Left colon (tissue), 2 donors: ENCODE data around the gene CELF5. TPM values are rescaled to one million over a fixed set of nuclear protein-coding genes. Genes with fewer than 3 reads are reported as not detected.
A peak's percentile ranks its signal among the peaks of the same experiment; 100 is the strongest.
"Not testable (repeated sequence)": the region's sequence is repeated elsewhere in the genome, so short reads cannot be mapped to it uniquely, and the experiment has no call there.

Experiments
- ATAC-seq: fragments of 200-7000 bp; cut with Tn5 transposase; one replicate; pipeline ENCODE4 v1.9.1; 2020; ENCODE audit warnings: mild to moderate bottlenecking, moderate library complexity
- DNase-seq, 2 donors: peaks; one replicate each; pipeline ENCODE4 v3.0.0-alpha.2; 2020
- intact Hi-C, 2 donors: fragments of 100-400 bp; cut with DNase I in 1 of 2; cut with micrococcal nuclease in 1 of 2; formaldehyde crosslinking; loops; one replicate each; pipeline versions ENCODE4 v1.11.2 to v1.14.0; 2022; cut with DNase I, micrococcal nuclease
- total RNA-seq, 2 donors: library from RNA; stranded (reverse); fragmentation: NEBNext Ultra II Directional; extraction: Animal tissue kit (Norgen Biotek cat#: 25700); gene quantifications; one replicate each; pipeline ENCODE4 v1.2.1, GENCODE V29; 2021
- donor health status: DM: no; HTN: no; CAD: no.
- donor health status: DM: yes; HTN: yes; CAD: no.

The CELF5 gene
- total RNA-seq, 2 donors from 2014 or later, result 0.67 to 1.2 TPM

DNA sequence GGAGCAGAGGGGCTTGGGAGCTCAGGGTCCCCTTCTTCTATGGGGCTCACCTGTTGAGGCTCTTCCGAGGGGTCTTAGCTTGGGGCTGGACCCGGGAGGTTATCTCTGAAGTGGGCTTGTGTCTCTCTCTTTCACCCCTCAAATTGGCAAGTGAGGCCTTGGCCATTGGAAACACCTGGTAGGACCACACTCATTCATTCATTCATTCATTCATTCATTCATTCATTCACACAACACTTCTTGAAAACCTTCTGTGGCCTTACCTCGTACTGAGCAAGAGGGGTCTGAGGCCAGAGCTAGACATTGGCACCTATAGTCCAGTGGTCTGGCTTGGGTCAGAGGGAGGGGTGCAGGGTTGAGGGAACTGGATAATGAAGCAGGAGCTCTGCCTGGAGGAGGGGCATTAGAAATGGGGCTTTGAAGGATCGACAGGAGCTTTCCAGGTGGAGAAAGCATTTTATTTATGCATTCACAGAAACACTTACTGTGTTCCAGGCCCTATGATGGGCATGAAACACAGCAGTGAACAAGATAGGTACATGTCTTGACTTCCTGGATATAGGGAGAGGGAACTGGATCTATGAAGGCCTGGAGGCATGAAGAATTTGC, 5.5 kb downstream of the CELF5 start:
- DNase-seq (no peak), ATAC-seq (no peak)
- intact Hi-C loops, result no loop called here

DNA sequence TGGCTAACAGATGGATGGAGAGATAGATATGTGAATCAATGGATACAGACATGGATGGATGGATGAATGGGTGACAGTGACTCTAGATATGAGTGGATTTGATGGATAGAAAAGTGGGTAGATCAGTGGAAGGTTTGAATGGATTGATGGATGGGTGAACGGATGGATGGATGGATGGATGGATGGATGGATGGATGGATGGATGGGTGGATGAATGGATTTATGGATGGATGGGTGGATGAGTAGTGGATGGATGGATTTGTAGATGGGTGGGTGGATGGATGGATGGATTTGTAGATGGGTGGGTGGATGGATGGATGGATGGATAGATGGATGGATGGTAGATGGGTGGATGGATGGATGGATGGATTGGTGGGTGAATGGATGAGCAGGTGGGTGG, 6.8 kb downstream of the CELF5 start:
- ATAC-seq (no peak), DNase-seq (no peak)
- intact Hi-C loops, result no loop called here

DNA sequence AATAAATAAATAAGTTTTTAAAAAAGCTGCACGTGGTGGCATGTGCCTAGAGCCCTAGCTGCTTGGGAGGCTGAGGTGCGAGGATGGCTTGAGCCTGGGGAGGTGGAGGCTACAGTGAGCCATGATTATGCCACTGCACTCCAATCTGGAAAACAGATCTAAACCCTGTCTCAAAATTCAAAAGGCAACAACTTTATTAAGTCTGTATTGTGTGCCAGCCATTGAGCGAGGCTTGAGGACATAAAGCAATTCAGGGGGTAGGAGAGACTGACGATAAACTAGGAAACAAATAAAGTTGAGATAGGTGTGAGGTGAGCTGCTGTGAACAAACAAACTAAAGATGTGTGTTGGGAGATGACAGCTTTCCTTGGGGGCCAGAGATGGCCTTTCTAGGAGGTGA, 8.7 kb downstream of the CELF5 start:
- DNase-seq (no peak), ATAC-seq (no peak)
- intact Hi-C loops, result no loop called here

DNA sequence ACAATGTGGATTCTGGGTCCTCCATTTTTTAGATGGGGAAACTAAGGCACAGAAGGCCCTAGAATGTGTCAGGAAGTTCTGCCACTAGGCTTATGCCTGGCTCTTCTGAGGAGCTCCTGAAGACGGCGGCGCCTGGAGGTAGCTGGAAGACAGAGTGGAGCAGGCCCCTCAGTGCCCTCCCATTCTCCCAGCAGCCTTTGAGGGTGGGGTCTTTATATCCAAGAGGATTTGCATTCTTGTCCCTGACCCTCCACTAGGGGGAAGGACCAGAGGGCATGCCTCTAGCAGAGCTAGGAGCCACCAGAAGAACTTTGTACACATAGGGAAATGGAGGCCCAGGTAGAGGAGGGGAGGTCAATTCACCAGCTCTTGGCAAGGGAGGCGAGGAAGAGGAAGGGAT, 9.4 kb downstream of the CELF5 start:
- intact Hi-C loops, result no loop called here
- ATAC-seq (no peak), DNase-seq (no peak)

DNA sequence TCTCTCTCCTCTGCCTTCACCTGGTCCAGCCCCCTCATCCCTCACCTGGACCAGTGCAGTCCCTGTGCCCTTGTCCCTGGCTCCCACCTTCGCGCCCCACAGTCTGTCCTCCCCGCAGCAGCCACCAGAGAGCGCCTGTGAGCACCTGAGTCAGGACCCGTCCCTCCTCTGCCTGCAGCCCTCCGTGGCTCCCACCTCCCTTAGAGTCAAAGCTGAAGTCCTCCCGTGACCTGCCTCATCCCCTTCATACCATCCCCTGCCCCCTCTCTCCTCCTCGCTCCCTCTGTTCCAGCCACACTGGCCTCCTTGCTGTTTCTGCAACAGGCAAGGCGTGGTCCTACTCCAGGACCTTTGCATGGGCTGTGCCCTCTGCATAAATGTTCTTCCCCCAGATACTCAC, 10.3 kb downstream of the CELF5 start:
- intact Hi-C loops, result no loop called here
- no peak for ATAC-seq

DNA sequence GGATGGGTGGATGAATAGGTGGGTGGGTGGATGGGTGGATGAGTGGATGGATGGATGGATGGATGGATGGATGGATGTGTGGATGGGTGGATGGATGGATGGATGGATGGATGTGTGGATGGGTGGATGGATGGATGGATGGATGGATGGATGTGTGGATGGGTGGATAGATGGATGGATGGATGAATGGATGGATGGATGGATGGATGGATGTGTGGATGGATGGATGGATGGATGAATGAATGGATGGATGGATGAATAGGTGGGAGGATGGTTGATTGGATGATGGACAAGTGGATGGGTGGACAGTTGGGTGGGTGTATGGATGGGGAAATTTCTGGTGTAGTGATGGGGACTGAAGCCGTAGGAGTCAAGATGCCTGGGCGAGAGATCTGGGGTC, 11.1 kb downstream of the CELF5 start:
- ATAC-seq, intact Hi-C loops, DNase-seq: not testable (repeated sequence)

More for the DNA sequence above, 10.3 kb downstream of the CELF5 start:
- no peak for DNase-seq

DNA sequence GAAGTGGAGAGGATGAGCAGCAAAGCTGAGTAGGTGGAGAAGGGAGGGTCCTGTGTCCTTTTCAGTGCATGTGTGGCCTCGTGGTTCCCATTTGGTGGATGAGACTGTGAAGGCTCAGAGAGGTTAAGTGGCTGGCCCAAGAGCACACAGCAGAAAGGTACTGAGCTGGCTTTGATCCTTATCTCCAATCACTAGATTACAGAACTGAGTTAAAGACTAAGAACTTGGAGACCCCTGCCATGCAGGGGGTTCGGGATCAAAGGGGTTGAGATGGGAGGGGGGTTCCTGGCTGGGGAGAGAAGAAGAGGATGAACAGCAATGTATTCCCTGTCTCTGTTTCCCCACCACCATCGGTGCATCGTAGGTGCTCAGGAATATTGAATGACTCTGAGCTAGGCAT, 11.8 kb downstream of the CELF5 start:
- intact Hi-C loops, result no loop called here
- ATAC-seq, result no peak
- no peak for DNase-seq

DNA sequence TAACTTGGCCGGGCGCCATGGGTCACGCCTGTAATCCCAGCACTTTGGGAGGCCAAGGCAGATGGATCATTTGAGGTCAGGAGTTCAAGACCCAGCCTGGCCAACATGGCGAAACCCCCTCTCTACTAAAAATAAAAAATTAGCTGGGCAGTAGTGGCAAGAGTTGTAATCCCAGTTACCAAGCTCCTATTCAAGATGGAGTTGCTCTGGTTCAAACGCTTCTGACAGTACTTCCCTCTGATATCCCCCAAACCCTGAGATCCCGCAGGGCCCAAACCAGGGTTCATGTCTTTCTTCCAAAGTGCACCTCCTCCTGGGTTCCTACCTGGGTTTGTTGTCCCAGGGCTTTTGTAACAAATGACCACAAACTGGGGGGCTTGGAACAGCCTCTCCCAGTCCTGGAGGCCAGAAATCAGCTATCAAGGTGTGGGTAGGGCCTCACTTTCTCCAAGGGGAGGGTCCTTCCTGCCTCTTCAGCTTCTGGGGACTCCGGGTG, 13.7 kb downstream of the CELF5 start:
- intact Hi-C loops, result no loop called here
- no peak for ATAC-seq
- no peak for DNase-seq

DNA sequence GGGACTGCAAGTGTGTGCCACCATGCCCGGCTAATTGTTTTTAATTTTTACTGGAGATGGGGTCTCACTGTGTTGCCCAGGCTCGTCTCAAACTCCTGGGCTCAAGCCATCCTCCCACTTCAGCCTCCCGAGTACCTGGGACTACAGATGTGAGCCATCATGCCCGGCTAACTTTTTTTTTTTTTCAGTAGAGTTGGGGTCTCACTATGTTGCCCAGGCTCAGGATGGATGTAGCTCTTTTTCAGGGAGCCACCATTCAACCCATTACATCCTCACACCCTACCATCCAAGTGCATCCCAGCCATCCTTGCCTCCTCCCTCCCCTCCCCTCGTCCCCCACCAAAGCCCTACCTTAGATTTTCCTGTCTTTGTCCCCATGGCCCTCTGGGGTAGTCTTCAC, 14.9 kb downstream of the CELF5 start:
- ATAC-seq (no peak), DNase-seq (no peak)
- intact Hi-C loops, result no loop called here

DNA sequence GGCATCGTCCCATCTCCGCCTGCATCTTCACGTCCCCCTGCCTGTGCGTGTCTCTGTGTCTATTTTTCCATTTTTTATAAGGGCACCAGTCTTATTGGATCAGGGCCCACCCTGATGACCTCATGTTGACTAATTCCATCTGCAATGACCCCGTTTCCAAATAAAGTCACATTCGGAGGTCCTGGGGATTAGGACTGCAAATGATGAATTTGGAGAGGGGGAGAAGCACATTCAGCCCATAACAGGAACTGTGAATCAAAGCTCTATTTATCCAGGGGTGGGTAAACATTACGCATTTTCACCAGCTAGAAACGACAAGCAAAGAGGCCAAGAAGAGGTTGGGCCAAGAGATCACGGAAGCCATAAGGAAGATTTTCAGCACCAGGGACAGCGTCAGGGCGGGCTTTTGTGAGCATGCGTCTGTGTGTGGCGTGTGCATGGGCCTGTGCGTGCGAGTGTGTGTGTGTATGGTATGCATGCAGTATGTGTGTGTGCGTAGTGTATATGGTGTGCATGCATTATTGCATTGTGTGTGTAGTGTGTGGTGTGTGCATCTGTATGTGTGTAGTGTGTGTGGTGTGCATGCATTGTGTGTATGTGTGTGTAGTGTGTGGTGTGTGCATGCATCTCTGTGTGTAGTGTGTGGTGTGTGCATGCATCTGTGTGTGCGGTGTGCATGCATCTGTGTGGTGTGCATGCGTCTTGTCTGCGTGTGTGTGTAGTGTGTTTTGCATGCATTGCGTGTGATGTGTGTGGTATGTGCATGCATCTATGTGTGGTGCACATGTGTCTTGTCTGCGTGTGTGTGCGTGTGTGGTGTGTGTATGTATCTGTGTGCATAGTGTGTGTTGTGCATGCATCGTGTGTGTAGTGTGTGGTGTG, 19.6 kb downstream of the CELF5 start:
- intact Hi-C loops, result no loop called here
- peak; percentile 48 for ATAC-seq
- peak in 1 of 2 donors; percentile 53 for DNase-seq

DNA sequence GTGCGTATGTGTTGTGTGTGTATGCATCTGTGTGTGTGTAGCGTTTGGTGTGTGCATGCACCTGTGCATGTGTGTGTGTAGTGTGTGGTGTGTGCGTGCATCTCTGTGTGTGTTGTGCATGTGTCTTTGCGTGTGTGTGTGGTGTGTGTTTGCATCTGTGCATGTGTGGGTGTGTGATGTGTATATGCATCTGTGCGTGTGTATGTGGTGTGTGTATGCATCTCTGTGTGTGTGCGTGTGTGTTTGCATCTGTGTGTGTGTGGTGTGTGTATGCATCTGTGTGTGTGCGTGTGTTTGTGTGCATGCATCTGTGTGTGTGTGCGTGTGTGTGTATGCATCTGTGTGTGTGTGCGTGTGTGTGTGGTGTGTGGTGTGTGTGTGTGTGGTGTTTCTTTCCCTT, 20.6 kb downstream of the CELF5 start:
- DNase-seq (no peak), ATAC-seq (no peak)
- intact Hi-C loops, result no loop called here

DNA sequence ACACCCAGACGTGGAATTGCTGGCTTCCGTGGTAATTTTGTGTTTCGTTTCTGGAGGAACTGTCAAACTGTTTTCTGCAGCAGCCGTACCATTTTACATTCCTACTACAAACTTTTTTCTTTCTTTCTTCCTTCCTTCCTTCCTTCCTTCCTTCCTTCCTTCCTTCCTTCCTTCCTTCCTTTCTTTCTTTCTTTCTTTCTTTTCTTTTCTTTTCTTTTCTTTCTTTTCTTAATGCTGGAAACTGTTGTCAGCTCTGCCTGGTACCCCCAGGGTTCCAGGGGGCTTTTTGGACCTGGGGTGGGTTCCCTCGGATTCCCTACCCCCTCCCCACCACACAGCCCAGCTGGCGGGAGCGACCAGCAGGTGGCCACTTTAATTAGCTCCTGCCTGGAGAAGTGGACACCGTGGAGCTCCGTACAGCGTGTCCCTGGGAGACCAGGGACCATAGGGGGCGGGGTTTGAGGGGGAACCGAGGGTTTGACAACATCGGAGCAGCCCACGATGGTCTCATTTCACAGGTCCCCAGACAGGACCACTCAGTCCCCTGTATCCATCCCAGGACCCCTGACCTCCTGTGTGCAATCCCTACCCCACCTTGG, 24.4 kb downstream of the CELF5 start:
- no peak for ATAC-seq
- no peak for DNase-seq
- intact Hi-C loops, result no loop called here

DNA sequence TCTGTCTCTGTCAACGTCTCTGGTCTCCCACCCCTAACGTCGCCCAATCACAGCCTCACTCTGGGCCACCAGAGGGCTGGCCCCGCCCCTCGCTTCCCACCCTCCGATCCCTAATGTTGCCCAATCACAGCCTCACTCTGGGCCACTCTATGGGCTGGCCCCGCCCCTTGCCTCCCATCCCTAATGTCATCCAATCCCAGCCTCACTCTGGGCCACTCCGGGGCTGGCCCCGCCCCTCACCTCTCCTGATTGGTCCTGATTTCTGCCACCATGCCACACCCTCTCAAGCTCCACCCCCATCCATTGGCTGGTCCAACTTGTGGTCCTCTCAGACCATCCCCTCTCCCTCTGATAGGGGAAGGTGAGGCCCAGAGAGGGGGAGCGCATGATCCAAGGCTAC, 24.9 kb downstream of the CELF5 start:
- intact Hi-C loops, result no loop called here
- DNase-seq (no peak), ATAC-seq (no peak)

DNA sequence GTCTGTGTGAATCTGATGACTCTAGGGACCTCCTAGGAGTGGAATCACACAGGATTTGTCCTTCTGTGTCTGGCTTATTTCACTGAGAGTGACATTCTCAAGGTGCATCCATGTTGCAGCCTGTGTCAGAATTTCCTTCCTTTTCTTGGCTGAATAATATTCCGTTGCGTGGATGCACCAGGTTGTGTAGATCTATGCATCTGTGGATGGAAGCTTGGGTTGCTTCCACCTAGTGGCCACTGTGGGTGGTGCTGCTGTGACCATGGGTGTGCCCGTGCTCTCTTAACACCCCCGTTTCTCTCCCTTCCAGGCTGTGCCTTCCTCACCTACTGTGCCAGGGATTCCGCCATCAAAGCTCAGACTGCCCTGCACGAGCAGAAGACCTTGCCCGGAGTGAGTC, 26.2 kb downstream of the CELF5 start:
- ATAC-seq, result peak; percentile 61
- peak in 1 of 2 donors; percentile 34 for DNase-seq
- intact Hi-C loops, result no loop called here

DNA sequence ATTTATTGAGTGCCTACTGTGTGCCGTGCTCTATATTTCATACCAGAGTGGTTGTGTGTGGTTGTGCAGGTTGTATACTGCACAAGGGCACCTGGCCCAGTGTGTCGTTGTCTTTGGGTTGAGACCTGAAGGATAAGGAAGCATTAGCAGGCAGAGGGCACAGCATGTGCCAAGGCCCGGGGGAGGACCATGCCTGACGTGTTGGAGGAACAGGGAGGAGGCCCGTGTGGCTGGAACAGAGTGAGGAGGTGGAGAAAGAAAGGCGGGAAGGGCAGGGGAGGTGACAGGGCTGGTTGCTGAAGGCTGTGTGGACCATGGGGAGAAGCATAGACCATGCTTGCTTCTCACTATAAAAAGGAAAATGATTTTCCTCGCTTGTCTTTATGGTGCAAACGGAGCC, 26.8 kb downstream of the CELF5 start:
- DNase-seq, result no peak
- ATAC-seq, result no peak
- intact Hi-C loops, result no loop called here

DNA sequence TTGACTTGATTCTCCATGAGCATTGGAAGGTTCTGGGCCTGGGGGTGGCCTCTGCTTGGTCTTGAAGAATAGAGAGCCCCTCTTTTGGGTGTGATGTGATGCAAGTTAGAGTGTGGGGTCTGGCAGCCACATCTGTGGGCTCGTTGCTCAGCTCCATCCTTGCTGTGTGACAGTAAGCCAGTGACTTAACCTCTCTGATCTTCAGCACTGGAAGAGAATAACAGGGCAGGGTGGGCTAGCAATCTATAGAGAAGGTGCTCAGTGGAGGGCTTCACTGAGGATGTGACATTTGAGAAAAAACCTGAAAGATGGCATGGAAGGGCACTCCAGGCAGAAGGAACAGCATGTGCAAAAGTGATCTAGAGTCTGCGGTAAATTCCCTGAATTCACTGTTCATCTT, 28.2 kb downstream of the CELF5 start:
- ATAC-seq (no peak), DNase-seq (no peak)
- intact Hi-C loops, result no loop called here

DNA sequence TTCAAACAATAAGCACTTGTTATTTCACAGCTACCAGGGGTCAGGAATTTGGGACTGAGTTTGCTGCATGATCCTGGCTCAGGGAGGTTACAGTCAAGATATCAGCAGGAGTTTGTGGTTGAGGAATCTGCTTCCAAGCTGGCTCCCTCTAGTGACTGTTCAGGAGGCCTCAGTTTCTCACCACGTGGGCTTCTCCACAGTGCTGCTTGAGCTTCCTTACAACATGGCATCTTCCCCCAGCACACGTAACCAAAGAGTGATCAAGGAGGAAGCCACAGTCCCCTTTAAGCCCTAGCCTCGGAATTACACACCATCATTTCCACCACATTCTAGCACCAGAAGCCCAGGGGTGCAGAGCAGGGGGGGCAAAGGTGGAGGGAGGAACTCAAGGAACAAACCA, 28.8 kb downstream of the CELF5 start:
- no peak for ATAC-seq
- intact Hi-C loops, result no loop called here
- DNase-seq, result no peak

DNA sequence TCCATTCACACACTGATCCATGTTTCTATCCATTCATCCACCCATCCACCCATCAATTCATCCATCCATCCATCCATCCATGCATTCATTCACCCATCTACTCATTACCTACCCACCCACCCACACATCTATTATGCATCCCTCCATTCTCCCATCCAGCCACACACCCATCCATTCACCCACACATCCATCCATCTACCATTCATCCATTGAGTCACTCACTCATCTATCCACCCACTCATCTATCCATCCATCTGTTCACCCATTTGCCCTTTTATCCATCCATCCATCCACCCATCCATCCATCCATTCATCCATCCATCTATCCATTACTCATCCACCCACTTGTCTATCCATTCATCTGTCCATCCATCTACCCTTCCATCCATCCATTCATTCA, 30.1 kb downstream of the CELF5 start:
- DNase-seq (no peak), ATAC-seq (no peak)
- intact Hi-C loops, result no loop called here

DNA sequence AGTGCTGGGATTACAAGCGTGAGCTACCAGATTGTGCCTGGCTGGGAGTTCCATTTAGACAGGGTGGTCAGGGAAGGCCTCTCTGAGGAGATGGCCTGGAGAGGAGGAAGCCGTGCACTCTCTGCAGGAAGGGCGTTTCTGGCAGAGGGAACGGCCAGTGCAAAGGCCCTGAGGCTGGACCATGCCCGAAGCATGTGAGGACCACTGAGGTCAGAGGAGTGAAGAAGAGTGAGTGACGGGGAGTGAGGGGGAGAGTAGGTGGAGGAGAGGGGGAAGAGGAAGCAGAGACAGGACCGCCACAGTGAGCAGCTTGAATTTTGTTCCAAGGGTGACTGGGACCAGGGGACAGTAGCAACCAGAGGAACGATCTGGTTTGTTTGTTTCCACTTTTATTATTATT, 32.6 kb downstream of the CELF5 start:
- no peak for DNase-seq
- ATAC-seq, result no peak
- intact Hi-C loops, result no loop called here

DNA sequence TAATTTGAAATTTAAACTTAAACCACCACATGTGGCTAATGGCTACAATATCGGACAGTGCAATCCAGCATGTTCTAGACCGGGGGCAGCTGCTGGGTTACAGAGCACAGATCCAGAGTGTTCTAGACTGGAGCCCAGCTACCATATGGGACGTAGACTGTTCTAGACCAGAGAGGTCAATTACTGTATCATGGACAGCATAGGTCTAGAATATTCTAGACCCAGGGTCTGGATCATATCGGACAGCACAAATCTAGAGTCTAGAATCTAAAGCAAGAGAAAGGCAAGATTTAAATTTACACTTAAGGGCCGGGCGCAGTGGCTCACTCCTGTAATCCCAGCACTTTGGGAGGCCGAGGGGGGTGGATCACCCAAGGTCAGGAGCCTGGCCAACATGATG, 37.9 kb downstream of the CELF5 start:
- intact Hi-C loops, result no loop called here
- ATAC-seq (no peak), DNase-seq (no peak)
